Astrocyte (in vitro differentiated cells and primary cell): ENCODE results near the gene MRGPRG.

ENCODE experiments used
- EZH2 ChIP-seq: IDR thresholded peaks from 2 replicates; pipeline ENCODE4 v1.6.1; 2012; ENCODE audit warnings: mild to moderate bottlenecking, low read length, inconsistent platforms; ENCODE audit not compliant: insufficient read depth
- TF ChIP-seq, protein P1 (sequence below): IDR thresholded peaks from 2 replicates; pipeline ENCODE4 v1.5.1; 2011; ENCODE audit warnings: low read depth, mild to moderate bottlenecking, inconsistent platforms, low read length, moderate library complexity; ENCODE audit not compliant: insufficient read depth

DNA sequence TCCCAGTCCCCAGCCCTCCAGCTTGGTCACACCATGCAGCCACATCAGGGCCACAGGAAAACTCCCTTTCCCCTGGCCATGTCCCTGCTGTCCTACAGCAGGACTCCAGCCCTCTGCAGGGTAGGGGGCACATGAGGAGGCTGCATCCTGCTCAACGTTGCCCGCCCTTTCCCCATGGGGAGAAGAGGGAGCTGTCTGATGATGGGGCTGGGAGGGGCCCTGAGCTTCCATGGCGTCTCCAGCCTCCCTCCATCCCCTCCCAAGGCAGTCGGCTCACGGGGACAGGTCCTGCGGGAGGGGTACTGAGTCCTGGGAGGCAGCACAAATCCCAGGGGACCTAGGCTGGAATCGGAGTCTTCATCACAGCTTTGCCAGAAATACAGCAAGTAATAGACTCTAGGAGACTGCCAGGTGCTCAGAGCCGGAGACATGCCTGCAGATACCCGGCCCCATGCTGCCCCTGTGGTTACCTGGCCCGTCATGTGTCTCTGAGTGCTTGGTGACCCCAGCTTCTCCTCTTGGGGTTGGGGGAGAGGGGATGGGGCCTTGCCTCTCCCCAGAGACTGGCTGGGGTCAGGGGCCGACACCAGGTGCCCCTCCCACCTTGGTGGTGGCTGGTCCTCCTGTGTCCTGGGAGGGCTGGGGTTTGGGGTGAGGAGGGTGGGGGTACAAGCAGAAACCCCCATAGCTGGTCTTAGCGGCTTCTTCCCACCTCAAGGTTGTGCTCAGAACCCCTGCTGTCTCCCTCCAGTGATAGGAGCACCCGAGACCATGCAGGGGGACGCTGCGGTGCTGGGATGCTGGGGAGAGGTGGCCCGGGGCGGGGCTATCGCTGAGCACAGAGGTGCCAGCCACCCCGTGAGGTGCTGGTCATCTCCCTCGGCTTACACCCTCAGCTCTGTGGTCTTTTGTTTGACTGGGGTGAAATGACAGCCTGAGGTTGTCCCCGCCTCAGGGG is 11.3 kb upstream of the MRGPRG start:
- TF ChIP-seq, protein P1, sequence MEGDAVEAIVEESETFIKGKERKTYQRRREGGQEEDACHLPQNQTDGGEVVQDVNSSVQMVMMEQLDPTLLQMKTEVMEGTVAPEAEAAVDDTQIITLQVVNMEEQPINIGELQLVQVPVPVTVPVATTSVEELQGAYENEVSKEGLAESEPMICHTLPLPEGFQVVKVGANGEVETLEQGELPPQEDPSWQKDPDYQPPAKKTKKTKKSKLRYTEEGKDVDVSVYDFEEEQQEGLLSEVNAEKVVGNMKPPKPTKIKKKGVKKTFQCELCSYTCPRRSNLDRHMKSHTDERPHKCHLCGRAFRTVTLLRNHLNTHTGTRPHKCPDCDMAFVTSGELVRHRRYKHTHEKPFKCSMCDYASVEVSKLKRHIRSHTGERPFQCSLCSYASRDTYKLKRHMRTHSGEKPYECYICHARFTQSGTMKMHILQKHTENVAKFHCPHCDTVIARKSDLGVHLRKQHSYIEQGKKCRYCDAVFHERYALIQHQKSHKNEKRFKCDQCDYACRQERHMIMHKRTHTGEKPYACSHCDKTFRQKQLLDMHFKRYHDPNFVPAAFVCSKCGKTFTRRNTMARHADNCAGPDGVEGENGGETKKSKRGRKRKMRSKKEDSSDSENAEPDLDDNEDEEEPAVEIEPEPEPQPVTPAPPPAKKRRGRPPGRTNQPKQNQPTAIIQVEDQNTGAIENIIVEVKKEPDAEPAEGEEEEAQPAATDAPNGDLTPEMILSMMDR: no peak
- TF ChIP-seq EZH2: no peak
